NB4 (cell line): ENCODE results near the gene RAP2A.

Experiments
- CTCF ChIP-seq: IDR thresholded peaks from one replicate; pipeline ENCODE4 v1.5.1; 2012; ENCODE audit warnings: low read depth, low read length
- POLR2A ChIP-seq: IDR thresholded peaks from 2 replicates; pipeline ENCODE4 v1.6.1; 2011; ENCODE audit warnings: mild to moderate bottlenecking; ENCODE audit not compliant: insufficient read length; ENCODE audit errors: extremely low read depth

DNA sequence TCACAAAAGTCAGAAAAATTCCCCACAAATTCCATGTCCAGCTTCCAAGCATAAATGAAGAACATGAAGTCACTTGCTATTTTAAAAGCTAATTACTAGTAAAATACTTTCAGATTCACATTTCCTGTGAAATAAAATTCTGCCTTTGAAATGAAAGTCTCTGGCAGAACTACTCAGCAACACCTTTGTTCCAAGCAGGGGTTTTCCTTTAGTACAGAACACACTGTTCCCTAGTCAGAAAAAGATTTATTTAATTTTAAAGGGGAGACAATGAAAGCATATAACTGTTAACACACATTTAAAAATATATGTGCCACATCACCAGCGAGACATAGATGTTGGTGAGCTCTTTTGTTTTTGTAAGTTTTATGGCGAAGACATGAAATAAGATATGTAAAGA, 26.4 kb upstream of the RAP2A start:
- TF ChIP-seq CTCF (no peak), POLR2A (no peak)
